IPS-NIHi11 (cell line): ENCODE results near the gene KLK2.
"Not testable (repeated sequence)": the region's sequence is repeated elsewhere in the genome, so short reads cannot be mapped to it uniquely, and the experiment has no call there.

ENCODE experiments used
- DNase-seq: peaks from one replicate; pipeline ENCODE4 v3.0.0; 2012; ENCODE audit warnings: mixed read lengths, low spot score

The KLK2 gene

DNA sequence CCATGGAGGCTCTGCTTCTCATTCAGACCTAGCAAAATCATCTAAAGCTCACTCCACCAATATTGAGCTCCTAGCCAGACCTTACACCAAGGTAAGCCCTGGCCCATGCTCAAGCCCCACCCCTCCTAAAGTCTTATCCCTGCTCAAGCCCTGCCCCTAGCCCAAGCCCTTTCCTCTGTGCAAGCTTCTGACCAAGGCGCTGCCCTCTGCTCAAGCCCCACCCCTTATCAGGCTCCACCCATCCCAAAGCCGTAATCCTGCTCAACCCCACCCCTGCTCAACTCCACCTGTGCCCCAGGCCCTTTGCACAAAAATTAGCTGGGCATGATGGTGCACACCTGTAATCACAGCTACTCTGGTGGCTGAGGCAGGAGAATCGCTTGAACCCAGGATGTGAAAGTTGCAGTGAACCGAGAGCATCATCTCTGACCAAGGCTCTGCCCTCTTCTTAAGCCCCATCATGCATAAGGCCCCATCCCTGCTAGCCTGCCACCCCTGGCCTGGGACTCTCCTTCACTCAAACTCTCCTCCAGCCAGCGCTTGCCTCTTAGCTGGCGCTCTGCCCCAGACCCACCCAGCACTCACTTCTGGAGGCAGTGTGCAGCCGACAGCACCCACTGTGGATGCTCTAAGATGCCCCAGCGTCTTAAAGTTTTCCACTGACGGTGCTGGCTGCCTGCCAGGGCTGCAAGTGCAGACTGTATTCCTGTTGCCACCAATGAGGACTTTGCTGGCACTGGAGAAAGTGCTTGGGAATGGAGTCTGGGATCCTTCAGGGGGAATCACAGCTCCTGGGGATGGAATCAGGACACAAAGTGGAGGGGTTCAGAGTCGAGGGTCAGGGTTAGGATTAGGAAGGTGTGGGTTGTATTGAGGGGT lies 21.5 kb downstream of the KLK2 start:
- no peak for DNase-seq

DNA sequence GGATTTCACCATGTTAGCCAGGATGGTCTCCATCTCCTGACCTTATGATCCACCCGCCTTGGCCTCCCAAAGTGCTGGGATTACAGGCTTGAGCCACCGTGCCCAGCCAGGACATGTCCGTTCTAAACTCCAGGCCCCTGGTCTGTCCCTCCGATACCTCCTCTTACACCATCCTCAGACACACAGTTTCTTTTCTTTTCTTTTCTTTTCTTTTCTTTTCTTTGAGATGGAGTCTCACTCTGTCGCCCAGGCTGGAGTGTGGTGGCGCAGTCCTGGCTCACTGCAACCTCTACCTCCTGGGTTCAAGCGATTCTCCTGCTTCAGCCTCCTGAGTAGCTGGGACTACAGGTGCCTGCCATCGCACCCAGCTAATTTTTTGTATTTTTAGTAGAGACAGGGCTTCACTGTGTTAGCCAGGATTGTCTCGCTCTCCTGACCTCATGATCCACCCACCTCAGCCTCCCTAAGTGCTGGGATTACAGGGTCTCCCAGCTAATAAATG lies 22.9 kb downstream of the KLK2 start:
- not testable (repeated sequence) for DNase-seq

DNA sequence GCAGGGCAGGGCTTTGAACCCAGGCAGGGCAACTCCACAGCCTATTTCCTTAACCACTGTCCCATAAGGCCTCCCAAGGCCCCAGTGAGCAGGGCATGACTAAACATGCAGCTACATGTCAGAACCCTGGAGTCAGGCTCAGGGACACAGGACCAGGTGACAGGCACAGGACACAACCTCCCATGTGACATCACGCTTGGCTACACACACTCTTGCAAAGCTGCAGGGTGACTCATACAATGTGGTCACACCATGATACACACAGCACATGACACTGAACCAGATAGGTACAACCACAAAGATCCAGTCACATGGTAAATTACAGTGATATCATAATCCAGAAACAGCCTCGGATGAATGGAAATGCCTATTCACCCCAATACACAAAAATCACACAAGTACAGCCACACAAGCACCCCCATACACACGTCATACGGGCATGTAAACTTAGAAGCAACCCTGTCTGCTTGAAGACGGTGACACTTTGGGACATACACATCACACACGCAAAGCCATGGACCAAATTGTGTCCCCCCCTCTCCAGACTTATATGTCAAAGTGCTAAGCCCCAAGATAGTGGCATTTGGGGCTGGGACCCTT lies 23.5 kb downstream of the KLK2 start:
- DNase-seq = no peak

DNA sequence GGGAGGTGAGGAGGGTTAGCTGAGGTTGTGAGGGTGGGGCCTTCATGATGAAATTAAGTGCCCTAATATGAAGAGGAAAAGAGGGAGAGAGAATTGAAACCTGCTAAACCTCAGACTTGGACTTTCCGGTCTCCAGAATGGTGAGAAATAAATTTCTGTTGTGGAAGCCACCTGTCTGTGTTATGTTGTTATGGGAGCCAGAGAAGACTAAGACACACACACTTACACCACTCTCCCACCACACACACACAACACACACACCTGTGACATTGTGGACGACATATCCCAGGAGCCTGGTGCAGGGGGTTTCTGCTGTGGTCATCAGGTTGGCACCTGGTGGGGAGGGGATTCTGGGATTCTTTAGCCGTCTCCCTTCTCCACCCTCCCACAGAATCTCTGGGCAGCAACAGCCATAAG lies 24.0 kb downstream of the KLK2 start:
- no peak for DNase-seq

DNA sequence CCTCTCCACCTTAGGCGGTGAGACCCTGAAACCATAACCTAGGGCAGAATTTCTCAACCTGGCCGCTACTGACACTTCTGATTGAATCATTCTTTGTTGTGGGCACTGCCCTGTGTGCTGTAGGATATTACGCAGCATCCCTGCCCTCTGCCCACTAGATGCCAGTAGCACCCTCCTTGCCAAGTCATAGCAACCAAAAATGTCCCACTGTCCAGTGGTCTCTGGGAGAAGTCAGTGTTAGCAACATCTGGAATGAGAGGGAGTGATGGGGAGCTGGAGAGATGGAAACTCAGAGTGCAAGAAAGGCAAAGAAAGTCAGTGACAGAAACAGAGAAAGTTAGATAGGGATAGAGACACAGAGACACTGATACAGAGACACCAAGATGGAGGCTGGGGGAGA lies 24.4 kb downstream of the KLK2 start:
- no peak for DNase-seq

DNA sequence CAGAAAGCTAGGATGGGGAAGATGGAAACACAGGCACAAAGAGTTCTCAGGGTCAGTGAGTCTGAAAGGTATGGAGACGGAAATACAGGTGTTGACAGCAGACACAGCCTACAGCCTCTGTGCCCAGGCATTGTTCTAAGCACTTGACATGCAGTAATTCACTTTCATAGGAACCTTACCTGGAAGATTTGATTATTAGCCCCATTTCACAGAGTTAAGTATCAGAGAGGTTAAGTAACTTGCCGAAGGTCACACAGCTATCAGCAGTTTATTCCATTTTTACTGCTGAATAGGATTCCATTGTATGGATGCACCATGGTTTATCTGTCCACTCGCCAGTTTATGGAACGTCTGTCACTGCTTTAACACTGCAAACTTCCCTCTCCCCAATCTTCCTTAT lies 24.8 kb downstream of the KLK2 start:
- DNase-seq = no peak

DNA sequence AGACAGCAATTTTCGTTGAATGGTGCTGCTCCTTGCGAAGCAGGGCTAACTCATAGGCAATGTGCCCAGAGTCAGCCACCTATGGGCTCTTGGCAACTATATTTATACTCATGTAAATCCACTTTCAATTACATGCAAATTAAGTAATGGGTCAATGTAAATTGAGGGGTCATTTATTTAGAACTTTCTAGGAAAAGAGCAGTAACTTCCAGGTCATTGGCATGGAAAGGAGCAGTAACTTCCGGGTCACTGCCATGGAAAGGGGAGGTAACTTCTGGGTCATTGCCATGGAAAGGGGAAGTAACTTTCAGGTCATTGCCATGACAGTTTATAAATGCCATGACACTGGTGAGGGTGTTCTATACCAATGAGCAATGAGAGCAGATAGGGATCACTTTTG lies 26.3 kb downstream of the KLK2 start:
- no peak for DNase-seq

DNA sequence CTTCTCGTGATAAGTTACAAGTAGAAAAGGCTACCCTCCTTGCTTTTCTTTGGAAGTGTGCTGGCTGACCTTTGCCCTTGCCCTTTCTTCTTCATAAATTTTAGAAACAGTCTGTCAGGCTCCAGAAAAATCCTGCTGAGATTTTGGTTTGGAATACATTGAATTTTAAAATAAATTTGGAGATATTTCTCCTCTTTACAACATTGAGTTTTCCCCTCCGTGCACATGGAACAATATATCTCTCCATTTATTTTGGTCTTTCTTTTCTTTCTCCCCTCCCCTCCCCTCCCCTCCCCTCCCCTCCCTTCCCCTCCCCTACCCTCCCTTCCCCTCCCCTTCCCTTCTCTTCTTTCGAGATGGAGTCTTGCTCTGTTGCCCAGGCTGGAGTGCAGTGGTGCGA lies 29.4 kb downstream of the KLK2 start:
- no peak for DNase-seq

DNA sequence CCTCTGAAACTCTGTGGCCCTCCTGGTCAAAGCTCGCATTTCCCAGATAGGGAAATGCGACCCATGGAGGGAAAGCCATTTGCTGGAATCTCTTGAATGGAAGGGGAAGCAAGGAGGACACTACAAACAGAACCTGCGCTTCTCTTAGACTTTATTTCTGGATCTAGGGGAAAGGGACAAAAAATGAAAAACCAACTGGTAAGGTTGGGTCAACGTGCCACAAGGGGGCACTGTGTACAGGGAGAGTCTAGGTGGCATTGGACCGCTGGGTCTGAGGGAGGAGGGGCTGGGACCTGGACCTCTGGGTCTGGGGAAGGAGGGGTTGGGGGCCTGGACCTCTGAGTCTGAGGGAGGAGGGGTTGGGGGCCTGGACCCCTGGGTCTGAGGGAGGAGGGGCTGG lies 33.0 kb downstream of the KLK2 start:
- peak; percentile 67 for DNase-seq

DNA sequence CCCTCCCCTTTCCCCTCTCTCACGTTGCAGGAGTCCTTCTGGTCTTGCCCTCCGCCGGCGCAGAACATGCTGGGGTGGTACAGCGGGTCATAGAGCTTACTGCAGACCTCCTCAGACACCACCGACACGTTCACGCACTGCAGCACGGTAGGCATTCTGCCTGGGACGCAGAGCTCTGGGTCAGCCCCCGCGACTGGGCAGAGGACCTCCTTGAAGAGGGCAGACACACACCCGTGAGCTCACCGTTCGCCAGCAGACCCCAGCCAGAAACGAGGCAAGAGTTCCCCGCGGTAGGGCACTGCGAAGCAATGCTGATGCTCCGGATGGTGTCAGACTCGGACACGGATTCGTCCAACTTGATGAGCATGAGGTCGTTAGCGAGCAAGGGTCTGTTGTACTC lies 35.1 kb downstream of the KLK2 start:
- DNase-seq = no peak

DNA sequence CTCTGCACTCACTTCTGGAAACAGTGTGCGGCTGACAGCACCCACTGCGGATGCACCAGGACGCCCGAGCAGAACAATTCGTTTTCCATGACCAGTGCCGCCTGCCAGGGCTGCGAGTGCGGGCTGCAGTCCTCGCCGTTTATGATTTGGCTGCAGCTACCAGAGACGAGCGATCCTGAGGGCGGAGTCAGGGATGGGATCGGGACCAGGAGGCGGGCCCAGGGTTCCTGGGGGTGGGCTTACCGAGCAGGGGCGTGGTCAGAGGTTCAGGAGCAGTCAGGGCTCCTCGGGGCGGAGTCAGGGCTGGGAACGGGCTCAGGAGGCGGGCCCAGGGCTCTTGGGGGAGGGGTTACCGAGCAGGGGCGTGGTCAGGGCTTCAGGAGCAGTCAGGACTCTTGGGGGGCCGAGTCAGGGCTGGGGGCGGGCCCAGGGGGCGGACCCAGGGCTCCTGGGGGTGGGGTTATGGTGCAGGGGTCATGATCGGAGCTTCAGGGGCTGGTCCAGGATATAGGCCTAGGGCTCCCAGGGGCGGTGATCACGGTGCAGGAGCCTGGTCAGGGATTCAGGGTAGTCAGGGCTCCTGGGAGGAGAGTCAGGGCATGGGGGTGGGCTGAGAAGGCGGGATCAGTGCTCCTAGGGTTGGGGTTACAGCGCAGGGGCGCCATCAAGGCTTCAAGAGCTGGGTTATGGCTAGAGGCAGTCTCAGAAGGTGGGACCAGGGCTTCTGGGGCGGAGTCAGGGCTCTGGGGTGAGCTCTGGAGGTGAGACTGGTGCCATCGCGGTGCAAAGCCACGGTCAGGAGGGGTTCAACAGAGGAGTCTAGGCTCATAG lies 36.2 kb downstream of the KLK2 start:
- DNase-seq = peak; percentile 97

DNA sequence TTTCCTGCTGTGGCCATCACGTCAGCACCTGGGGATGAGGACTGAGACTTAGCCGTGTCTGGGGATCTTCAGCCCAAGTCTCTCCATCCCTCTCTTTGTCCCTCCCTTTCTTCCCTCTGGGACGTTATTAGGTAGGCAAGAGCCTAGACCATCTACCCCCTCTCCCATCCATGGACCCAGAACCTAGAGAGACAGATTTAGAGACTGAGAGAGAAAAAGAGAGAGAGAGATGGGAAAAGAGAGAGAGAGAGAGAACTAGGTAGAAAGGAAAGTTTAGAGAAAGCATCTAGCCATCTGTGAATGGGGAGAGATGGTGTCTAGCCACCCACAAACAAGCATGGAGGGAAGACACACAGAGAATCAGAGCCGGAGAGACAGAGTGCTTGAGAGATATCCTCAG lies 37.5 kb downstream of the KLK2 start:
- no peak for DNase-seq

DNA sequence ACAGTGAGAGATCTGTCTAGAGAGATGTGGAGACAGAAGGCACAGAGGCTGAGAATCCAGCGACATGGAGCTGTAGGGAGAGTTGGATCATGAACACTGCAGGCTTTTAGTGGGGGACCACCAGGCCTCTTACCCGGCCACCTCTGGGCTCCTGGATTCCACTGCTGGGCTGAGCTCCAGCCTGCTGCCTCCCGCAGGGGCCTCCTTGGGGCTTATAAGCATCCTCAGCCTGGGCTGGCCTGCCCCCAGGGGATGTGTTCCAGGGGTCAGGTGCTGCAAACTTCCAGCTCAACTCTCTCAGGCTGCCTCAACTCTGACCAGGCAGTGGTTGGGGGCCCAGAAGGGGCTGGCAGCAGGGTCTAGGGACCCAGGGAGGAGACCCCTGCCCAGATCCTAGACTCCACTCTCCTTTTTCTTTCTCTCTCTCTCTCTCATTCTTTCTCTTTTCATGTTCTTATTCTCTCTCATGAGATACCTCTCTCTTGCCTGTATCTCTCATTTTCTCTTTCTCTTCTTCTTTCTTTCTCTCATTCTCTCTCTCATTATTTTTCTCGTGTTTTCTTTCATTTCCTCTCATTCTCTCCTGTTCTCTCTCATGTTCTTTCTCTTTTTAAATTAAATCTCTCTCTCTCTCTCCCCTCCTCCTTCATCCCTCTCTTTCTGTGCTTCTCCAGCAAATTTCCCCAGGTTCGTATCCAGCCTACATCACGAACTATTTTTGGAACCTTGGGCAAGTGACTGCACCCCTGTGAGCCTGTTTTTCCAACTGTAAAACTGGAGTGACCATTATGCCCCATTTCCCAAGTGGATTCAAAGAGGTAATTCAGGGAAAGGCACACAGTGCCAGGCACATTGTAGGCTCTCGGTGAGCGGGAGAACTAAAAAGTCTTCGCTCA lies 38.2 kb downstream of the KLK2 start, which contains the start of gene KLK4:
TSS of gene KLK4 (minus strand) at position 190 of the 896 bp plus-strand sequence. CDS start 657 bp downstream, outside the sequence.
- no peak for DNase-seq

DNA sequence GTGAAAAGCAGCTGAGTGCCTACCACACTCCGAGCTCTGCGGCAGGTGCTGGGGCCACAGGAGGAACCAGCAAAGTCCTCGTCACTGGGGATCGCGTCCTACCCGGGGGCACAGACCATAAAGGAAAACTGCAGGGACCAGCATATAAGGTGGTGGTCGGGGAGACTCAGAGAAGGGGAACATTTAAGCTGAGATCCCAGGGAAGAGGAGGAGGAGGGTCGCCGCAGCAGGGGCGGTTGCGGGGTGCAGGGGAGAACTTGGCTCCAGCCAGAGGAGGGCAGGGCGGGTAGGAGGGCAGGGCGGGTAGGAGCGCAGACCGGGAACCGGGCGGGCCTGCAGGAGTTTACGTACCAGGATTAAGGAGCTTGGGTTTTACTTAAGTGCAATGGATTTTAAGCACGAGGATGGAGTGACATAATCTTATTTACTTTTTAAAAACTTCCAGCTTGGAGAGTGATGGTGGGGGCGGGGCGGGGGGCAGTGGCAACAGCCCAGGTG lies 38.9 kb downstream of the KLK2 start:
- no peak for DNase-seq

DNA sequence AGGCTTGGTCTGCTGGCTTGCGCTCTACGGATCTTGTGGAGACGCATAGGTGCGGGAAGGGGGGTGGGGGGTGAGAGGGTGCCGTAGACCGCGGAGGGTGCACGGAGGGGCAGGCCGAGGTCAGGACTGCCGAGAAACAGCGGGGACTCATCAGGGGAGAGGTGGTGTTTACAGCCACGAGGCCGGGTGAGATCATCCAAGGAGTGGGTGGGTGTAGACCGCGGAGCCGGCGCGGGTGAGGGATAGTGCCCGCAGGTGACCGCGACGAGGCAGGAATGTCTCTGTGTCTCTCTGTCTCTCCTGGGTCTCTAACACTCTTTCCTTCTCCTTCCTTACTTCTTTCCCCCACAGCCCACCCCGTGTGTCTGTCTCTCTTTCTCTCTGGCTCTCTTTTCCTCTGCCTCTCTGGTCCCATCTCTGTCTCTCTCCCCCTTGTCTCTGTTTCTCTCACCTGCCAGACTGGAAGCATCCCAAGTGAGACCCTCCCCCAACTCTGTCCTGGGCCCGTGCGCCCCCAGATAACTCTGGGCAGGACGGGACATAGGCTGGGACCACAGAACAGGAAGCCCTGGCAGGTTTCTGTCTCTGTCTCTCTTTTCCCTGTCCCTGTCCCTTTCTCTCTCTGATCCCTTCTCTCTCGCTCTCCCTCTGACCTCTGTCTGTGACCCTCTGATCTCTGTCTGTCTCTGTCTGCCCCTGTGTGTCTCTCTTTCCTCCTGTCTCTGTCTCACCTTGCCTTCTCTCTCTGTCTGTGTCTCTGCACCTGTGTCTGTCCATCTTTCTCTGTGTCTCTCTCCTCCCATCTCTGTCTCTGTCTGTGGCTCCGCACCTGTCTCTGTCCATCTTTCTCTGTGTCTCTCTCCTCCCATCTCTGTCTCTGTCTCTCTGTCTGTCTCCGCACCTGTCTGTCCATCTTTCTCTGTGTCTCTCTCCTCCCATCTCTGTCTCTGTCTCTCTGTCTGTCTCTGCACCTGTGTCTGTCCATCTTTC lies 39.8 kb downstream of the KLK2 start:
- no peak for DNase-seq

DNA sequence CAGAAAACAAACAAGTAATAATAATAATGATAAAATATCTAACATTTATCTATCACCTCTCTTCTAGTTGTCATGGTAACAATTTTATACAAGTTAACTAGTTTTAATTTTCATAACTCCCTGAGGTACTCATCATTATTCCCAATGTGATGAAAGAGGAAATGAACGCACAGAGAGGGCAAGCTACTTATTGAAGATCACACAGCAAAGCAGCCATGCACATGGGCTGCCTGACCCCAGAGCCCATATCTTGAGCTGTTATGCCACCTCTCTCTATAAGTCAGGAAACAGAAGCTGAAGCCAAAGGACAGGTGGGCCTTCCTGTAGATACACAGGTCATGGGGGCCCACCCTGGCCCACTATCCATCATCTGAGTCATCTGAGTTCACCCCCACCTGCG lies 42.8 kb downstream of the KLK2 start:
- no peak for DNase-seq

DNA sequence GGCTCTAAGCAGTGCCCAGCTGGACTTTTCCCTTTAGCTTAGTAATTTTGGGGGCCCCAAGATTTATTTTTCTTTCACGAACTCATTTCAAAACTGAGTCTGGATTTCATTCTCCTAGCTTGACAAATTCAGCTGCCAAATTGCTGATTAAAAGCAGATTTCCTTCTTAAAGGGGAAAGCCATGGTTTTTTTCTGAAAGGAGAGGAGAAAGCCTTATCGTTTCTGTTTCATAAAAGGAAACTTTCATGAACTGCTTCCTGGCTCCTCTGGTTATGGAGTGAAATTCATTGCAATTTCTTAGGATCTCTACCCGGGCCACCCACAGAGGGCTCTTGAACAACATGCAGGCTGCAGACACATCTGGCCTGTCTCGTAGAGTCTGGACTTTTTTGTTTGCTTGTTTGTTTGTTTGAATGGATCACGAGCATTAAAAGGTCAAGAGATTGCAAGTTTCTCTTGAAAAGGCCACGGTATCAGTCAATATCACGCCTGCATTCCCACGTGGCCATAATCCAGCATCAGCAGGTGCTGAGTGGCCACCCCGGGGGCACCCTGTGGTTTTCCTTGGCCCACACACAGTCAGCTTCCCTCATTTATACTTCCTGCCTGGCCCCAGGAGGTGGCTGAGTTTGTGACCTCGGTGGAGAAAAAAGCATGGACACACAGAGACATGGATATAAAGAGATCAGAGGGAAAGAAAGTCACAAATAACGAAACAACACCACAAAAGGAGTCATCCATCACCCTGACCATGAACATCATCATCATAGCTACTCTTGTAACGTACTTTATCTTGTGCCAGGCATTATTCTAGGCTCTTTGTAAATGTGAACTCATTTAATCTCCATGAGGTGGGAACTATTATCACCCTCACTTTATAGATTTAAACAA lies 48.4 kb downstream of the KLK2 start:
- no peak for DNase-seq

DNA sequence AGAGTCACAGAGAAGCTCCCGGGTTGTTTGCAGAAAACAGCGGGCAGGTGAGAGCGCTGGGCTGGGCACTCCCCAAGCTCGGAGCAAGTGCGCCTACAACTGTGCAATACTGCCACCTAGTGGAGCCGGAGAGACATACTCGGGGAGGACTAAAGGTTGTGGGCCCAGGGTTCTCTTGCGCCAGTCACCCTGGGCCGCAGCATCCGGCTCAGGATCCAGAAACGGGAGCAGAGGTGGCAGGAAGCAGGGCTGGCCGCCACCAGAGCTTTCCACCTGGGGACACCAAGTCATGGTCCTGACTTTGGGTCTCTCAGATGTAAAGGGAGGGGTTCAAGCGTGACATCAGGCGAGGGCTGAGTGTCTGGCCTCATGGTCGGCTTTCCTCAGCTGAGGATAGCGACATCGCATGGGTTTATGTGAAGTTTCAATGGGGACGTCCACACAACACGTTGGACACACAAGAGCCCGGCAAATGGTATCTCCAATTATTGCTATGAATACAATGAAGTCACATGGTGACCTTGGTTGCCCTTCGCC lies 49.1 kb downstream of the KLK2 start:
- peak; percentile 92 for DNase-seq

DNA sequence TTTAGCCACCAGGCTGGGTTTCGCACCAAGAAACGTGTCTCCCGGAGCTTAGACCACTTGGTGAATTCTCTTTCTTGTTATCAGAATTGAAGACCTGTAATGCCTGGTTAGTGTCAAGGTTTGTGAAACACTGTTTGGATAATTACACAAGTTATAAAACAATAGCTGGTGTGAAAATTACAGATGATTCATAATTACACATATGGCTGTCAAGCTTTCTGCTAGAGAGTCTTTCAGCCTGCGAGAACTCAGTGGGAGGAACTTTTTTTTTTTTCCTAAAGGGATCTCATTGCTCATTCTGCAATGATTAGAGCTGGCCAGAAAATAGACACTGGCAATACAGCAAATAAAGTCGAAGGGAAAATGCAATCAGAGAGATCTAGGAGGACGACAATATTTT lies 51.3 kb downstream of the KLK2 start:
- DNase-seq = no peak
